Measurements from ENCODE around the gene DRAXIN.

The DRAXIN gene

GRCh38 chr1:11738783-11739182, 47.3 kb downstream of the DRAXIN start:
- no peak for DNase-seq

- no peak for DNase-seq
These were observed 49.0 kb downstream of the DRAXIN start for GRCh38 chr1:11740258-11741192.

- DNase-seq, result no peak
These were observed 50.0 kb downstream of the DRAXIN start for GRCh38 chr1:11741482-11741881.

GRCh38 chr1:11741919-11742558, 50.5 kb downstream of the DRAXIN start:
- DNase-seq, result no peak

DNA sequence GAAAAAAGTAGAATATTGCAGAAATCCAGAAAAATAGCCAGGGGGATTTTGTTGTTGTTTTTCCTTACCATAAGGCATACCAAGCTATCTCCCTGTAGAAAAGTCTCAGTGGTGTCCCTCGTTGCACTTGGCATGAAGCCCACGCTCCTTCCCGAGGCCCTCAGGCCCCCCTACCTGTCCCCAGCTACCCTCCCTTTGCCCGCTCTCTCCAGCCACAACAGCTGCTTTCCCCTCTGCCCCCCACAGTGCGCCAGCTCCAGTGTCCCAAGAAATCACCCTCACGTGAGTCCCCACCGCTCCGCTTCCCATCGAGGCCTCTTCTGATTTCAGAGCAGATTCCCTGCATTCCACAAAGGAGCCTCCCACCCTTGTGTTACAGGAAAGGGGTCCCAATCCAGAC, 52.8 kb downstream of the DRAXIN start:
- no peak for DNase-seq

- DNase-seq, result no peak
These were observed 54.6 kb downstream of the DRAXIN start for GRCh38 chr1:11746092-11746491.

DNA sequence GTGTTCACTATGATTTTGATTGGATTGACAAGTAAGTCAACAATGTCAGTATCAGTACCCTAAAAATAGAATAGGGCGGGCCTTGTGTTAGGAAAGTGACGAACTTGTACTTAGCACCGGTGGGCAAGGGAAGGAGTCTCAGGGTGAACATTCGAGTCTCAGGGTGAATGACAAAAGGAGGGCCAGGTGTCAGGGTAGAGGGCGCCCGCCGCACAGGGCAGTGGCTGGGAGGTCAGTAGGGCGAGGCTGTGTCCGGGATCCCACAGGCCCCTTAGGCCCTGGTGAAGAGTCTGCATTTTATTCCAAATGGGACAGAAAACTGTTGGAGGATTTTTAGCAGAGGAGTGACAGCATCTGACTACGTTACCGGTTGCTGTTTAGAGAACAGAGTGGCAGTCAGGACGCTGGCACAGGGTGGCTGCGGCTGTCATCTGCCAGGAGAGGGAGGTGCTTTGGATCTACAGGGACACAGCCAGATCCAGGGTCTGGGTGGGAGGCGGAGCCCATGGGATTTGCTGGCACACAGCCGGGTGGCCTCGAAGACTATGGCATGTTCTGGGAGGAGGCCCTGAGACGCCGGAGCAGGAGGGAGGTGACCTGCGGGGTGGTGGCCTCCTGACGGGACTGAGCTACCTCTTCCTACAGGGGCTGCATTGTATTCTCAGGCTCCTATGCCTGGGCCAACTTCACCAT, 55.4 kb downstream of the DRAXIN start:
- DNase-seq, result no peak

- DNase-seq, result no peak
These were observed 57.0 kb downstream of the DRAXIN start for GRCh38 chr1:11748294-11749202.

- DNase-seq, result no peak
These were observed 57.7 kb downstream of the DRAXIN start for GRCh38 chr1:11749203-11749689.

GRCh38 chr1:11749996-11750395, 58.5 kb downstream of the DRAXIN start:
- no peak for DNase-seq

- no peak for DNase-seq
These were observed 59.6 kb downstream of the DRAXIN start for GRCh38 chr1:11751087-11751486.

GRCh38 chr1:11752359-11753088, 61.0 kb downstream of the DRAXIN start:
- no peak for DNase-seq

- no peak for DNase-seq
These were observed 62.2 kb downstream of the DRAXIN start for GRCh38 chr1:11753555-11754208.

DNA sequence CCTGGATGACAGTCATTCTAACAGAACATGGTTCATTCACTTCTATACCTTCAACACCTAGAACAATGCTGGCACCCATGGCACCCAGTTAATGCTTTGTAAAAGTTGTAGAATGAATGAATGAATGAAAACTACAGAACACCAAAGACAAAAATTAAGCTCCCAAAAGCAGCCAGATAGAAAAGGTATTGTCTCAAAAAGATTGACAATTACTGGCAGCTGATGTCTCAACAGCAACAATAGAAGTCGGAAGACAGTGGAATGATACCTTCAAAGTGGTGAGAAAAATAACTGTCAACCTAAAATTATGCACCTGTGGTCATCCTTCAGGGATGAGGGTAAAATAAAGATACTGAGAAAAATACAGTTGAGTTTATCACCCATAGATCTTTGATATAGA, 65.5 kb downstream of the DRAXIN start:
- DNase-seq, result no peak

- no peak for DNase-seq
These were observed 68.3 kb downstream of the DRAXIN start for GRCh38 chr1:11759791-11760190.

DNA sequence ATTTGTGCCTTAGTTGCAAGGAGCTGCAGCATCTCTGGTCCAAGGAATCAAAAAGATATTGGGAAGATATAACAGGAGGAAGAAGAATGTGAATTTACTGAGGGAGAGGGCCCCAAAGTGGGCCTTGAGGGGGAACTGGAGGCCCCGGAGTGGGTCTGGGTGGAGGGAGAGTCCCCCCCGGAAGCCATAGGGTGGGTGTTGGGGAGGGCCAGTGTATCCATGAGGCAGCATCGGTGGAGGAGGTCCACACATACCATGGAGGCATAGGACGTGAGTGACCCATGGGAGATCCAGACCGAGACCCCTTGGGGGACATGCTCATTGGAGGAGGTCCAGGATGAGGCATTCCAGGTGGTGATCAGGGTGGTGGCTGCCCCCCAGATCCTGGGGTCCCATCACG, 69.8 kb downstream of the DRAXIN start:
- DNase-seq, result no peak

DNA sequence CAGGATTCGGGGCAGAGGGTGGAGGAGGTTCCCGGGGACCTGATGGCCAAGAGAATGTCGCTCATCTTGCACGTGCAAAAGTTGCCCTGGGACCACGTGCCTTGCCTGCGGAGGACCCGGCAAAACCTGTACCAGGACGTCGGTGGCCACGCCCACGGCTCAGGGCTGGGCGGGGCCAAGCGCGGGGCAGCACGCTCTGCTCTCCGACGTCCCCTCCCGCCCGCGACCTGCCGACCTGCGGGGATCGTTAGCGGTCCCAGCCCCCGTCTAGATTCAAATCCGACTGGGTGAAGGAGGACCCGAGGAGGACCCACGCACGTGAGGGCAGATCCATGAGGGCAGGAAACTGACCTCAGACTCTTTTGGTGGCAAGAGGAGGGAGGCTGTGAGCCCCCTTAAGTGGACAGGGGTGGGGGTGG, 70.5 kb downstream of the DRAXIN start, which contains the start of gene C1orf167:
C1orf167 (plus strand) TSS at position 206 of the 419 bp plus-strand sequence. CDS start 2,208 bp downstream, outside the sequence.
- no peak for DNase-seq

GRCh38 chr1:11764115-11764514, 72.6 kb downstream of the DRAXIN start:
- DNase-seq, result no peak

GRCh38 chr1:11764519-11764918, 73.0 kb downstream of the DRAXIN start:
- DNase-seq, result no peak

GRCh38 chr1:11765661-11766428, 74.3 kb downstream of the DRAXIN start:
- no peak for DNase-seq
